ENCODE measurements around the gene OR52N5.

The OR52N5 gene

GRCh38 chr11:5783255-5783654 lies at the start of gene OR52N5:
OR52N5 (minus strand) TSS chr11:5783355; CDS start chr11:5778634, 4,721 bp downstream.
- no peak within 1 kb of the TSS for H3K4me3 ChIP-seq (ENCODE audit: low read depth, low read length)
- no peaks in the 10 kb centered on the region for H3K36me3 ChIP-seq (ENCODE audit: control insufficient read depth, insufficient read depth, low read length)
- no peaks in the 10 kb centered on the region for H3K9me3 ChIP-seq (ENCODE audit: control insufficient read depth, low read length)
- H3K9ac ChIP-seq: no peak within 1 kb of the TSS
- H3K4me2 ChIP-seq (ENCODE audit: low read length): no peak within 1 kb of the TSS
- no peak for TF ChIP-seq CTCF (IDR thresholded peaks at IDR 0.05)
- H3K79me2 ChIP-seq: no peaks in the 10 kb centered on the region
- H3K27ac ChIP-seq: no peak within 1 kb of the TSS
- H3K4me1 ChIP-seq: no peaks in the 10 kb centered on the region
- no peaks in the 10 kb centered on the region for H3K27me3 ChIP-seq (ENCODE audit: control insufficient read depth, insufficient read depth, low read length)
- no peak within 1 kb of the TSS for H2AFZ ChIP-seq

- Histone ChIP-seq H3K4me3 (ENCODE audit: low read depth, low read length) (no peak overlapping the region), H3K4me2 (ENCODE audit: low read length) (no peak overlapping the region), H3K79me2 (no peaks in the 10 kb centered on the region), H3K9me3 (ENCODE audit: control insufficient read depth, low read length) (no peaks in the 10 kb centered on the region), H3K9ac (no peak overlapping the region), H3K4me1 (no peaks in the 10 kb centered on the region), H3K27me3 (ENCODE audit: control insufficient read depth, insufficient read depth, low read length) (no peaks in the 10 kb centered on the region), H2AFZ (no peak overlapping the region), H3K27ac (no peak overlapping the region), H3K36me3 (ENCODE audit: control insufficient read depth, insufficient read depth, low read length) (no peaks in the 10 kb centered on the region)
- no peak for TF ChIP-seq CTCF (IDR thresholded peaks at IDR 0.05)
These were observed 48.2 kb upstream of the OR52N5 start for GRCh38 chr11:5831196-5831829.

- H3K4me1 ChIP-seq: no peaks in the 10 kb centered on the region
- H3K27me3 ChIP-seq (ENCODE audit: control insufficient read depth, insufficient read depth, low read length): no peaks in the 10 kb centered on the region
- no peak for TF ChIP-seq CTCF (IDR thresholded peaks at IDR 0.05)
- H3K4me3 ChIP-seq (ENCODE audit: low read depth, low read length): no peak overlapping the region
- H3K27ac ChIP-seq: no peak overlapping the region
- no peaks in the 10 kb centered on the region for H3K9me3 ChIP-seq (ENCODE audit: control insufficient read depth, low read length)
- no peaks in the 10 kb centered on the region for H3K79me2 ChIP-seq
- H3K36me3 ChIP-seq (ENCODE audit: control insufficient read depth, insufficient read depth, low read length): no peaks in the 10 kb centered on the region
- H2AFZ ChIP-seq: no peak overlapping the region
- no peak overlapping the region for H3K9ac ChIP-seq
- no peak overlapping the region for H3K4me2 ChIP-seq (ENCODE audit: low read length)
These were observed 35.2 kb upstream of the OR52N5 start for GRCh38 chr11:5818245-5818886.

GRCh38 chr11:5815534-5815933 lies 32.4 kb upstream of the OR52N5 start:
- H3K79me2 ChIP-seq: no peaks in the 10 kb centered on the region
- no peaks in the 10 kb centered on the region for H3K4me1 ChIP-seq
- H3K4me3 ChIP-seq (ENCODE audit: low read depth, low read length): no peak overlapping the region
- no peak overlapping the region for H3K9ac ChIP-seq
- H3K27ac ChIP-seq: no peak overlapping the region
- no peaks in the 10 kb centered on the region for H3K27me3 ChIP-seq (ENCODE audit: control insufficient read depth, insufficient read depth, low read length)
- H3K36me3 ChIP-seq (ENCODE audit: control insufficient read depth, insufficient read depth, low read length): no peaks in the 10 kb centered on the region
- no peaks in the 10 kb centered on the region for H3K9me3 ChIP-seq (ENCODE audit: control insufficient read depth, low read length)
- H3K4me2 ChIP-seq (ENCODE audit: low read length): no peak overlapping the region
- no peak for TF ChIP-seq CTCF (IDR thresholded peaks at IDR 0.05)
- H2AFZ ChIP-seq: no peak overlapping the region

Measured in parathyroid adenoma (tissue), 2 donors.